MCF 10A (cell line): ENCODE results near the gene CERS6. TPM values are rescaled to one million over a fixed set of nuclear protein-coding genes. Genes with fewer than 3 reads are reported as not detected.

Source experiments
- BruUV-seq: library from RNA; stranded (reverse); fragments of 400-500 nt; replicated peaks from 2 replicates; lab custom pipeline; 2021; lab: Mats Ljungman, UMichigan
- CTCF ChIA-PET: fragments of 300-600 bp; sonication (Branson Sonifier 250); formaldehyde crosslinking; extraction: SDS; loops from one replicate; lab custom pipeline; 2021; ENCODE audit warnings: antibody characterized with exemption, inconsistent platforms; lab: Yijun Ruan, JAX
- POLR2A ChIA-PET: fragments of 300-600, 350-650 bp; sonication (Branson Sonifier 250); formaldehyde crosslinking; extraction: SDS; loops from one replicate; lab custom pipeline; 2020; ENCODE audit warnings: antibody characterized with exemption, inconsistent platforms; lab: Yijun Ruan, JAX
- DNase-seq: peaks from one replicate; pipeline ENCODE4 v3.0.0-alpha.2; 2018; ENCODE audit not compliant: unreplicated experiment
- H3K27ac Mint-ChIP-seq: one replicate; pipeline ENCODE4 v1.8.0; 2022; ENCODE audit warnings: mild to moderate bottlenecking, low read depth, mixed read lengths; ENCODE audit not compliant: unreplicated experiment
- H3K27me3 Mint-ChIP-seq: one replicate; pipeline ENCODE4 v1.8.0; 2022; ENCODE audit warnings: mixed read lengths; ENCODE audit not compliant: insufficient read depth, unreplicated experiment
- H3K36me3 Mint-ChIP-seq: one replicate; pipeline ENCODE4 v1.8.0; 2022; ENCODE audit warnings: mild to moderate bottlenecking, moderate library complexity, mixed read lengths; ENCODE audit not compliant: insufficient read depth, unreplicated experiment
- H3K4me1 Mint-ChIP-seq: one replicate; pipeline ENCODE4 v1.8.0; 2022; ENCODE audit warnings: mixed read lengths; ENCODE audit not compliant: insufficient read depth, unreplicated experiment
- H3K4me3 Mint-ChIP-seq: one replicate; pipeline ENCODE4 v1.8.0; 2022; ENCODE audit warnings: mild to moderate bottlenecking, moderate library complexity, mixed read lengths; ENCODE audit not compliant: unreplicated experiment
- H3K9me3 Mint-ChIP-seq: one replicate; pipeline ENCODE4 v1.8.0; 2022; ENCODE audit warnings: mixed read lengths; ENCODE audit not compliant: unreplicated experiment
- intact Hi-C: fragments of 100-400 bp; cut with micrococcal nuclease; formaldehyde crosslinking; loops from 2 replicates; pipeline ENCODE4 v1.14.1; 2022
- total RNA-seq: library from RNA; stranded (reverse); gene quantifications from 2 replicates; pipeline ENCODE4 v1.2.3, GENCODE V29; 2022
- TF ChIP-seq, protein P1 (sequence below): fragments of 200-600 bp; IDR thresholded peaks from one replicate; pipeline ENCODE4 v1.8.0; 2022; ENCODE audit warnings: antibody characterized with exemption, mild to moderate bottlenecking; ENCODE audit not compliant: unreplicated experiment

CERS6 gene
- total RNA-seq, 1 experiment from 2014 or later: 27.4 TPM

DNA sequence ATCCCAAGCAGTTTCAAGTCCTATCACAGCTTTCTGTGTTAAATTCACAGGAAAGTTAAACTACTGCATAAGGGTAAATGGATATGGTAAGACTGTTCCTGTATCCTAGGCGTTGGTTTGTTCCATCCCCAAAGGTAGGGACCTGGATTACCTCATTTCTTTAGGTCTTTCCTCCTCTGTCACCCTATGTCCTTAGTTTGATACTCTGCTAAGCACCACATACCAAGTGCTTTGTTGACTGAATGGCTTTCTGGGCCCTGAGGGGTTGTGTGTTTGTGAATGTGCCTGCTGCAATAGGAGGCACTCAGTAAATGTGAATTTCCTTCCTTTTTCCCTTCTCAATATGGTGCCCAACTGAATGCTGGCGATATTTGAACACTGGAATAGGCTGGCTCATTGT lies 354.2 kb downstream of the CERS6 start:
- BruUV-seq: no TSS peak
- CTCF ChIA-PET: interaction anchor here (0.6 kb wide), 1 partner anchor 1655 kb away, joined by 3 read pairs; no protein-coding TSS in a partner anchor

DNA sequence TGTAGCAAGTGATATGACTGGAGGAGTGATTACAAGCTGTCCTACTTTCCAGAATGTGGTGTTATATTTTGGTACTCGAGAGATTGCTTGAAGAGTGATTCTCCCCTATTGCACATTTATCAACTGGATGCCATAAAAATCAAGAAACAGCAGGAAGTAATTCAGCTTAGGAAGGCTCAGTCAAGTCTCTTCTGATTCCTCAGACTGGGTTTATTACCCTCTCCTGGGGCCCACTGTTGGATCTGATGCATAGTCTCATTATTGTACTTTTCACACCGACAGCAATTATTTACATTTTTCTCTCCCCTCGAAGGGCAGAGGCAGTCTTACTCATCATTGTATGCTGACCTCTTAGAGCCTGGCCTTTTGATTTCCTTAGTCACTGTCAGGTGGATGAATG lies 355.6 kb downstream of the CERS6 start:
- Mint-ChIP-seq H3K4me3 (no peak overlapping the region), H3K27ac (no peak overlapping the region), H3K9me3 (no peaks in the 10 kb centered on the region), H3K4me1 (peaks cover 7% of the 10 kb centered on the region), H3K27me3 (no peaks in the 10 kb centered on the region), H3K36me3 (no peaks in the 10 kb centered on the region)
- no peak for DNase-seq
- CTCF ChIA-PET: no interaction called here
- intact Hi-C loops: no loop called here
- POLR2A ChIA-PET: interaction anchor here (0.6 kb wide), 1 partner anchor 12 kb away, joined by 3 read pairs; no protein-coding TSS in a partner anchor
- TF ChIP-seq, protein P1, sequence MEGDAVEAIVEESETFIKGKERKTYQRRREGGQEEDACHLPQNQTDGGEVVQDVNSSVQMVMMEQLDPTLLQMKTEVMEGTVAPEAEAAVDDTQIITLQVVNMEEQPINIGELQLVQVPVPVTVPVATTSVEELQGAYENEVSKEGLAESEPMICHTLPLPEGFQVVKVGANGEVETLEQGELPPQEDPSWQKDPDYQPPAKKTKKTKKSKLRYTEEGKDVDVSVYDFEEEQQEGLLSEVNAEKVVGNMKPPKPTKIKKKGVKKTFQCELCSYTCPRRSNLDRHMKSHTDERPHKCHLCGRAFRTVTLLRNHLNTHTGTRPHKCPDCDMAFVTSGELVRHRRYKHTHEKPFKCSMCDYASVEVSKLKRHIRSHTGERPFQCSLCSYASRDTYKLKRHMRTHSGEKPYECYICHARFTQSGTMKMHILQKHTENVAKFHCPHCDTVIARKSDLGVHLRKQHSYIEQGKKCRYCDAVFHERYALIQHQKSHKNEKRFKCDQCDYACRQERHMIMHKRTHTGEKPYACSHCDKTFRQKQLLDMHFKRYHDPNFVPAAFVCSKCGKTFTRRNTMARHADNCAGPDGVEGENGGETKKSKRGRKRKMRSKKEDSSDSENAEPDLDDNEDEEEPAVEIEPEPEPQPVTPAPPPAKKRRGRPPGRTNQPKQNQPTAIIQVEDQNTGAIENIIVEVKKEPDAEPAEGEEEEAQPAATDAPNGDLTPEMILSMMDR: no peak
- no TSS peak for BruUV-seq

More for the DNA sequence above, 354.2 kb downstream of the CERS6 start:
- TF ChIP-seq, protein P1: no peak
- H3K36me3 Mint-ChIP-seq: no peaks in the 10 kb centered on the region
- no peaks in the 10 kb centered on the region for H3K9me3 Mint-ChIP-seq
- no peak overlapping the region for H3K4me3 Mint-ChIP-seq
- POLR2A ChIA-PET: no interaction called here
- no peaks in the 10 kb centered on the region for H3K4me1 Mint-ChIP-seq
- intact Hi-C loops: no loop called here
- H3K27me3 Mint-ChIP-seq: no peaks in the 10 kb centered on the region
- DNase-seq: no peak
- no peak overlapping the region for H3K27ac Mint-ChIP-seq

DNA sequence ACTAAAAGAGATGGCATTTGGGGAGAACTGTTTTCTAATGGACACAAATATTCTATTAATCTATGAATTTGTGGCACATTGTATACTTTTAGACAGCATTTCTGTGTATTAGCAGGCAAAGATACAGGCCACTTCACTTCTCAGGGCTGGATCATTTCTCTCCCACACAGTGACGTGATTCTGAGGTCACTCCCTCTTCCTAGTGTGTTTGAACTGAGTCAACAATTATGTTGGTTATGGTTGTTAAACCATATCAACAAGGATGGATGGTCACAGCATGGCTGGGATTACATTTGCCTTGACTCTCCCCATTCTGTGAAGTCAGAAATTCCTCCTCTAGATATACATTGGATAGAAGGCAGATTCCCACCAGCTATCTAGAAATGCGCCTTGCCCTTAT lies 358.0 kb downstream of the CERS6 start:
- intact Hi-C loops: no loop called here

DNA sequence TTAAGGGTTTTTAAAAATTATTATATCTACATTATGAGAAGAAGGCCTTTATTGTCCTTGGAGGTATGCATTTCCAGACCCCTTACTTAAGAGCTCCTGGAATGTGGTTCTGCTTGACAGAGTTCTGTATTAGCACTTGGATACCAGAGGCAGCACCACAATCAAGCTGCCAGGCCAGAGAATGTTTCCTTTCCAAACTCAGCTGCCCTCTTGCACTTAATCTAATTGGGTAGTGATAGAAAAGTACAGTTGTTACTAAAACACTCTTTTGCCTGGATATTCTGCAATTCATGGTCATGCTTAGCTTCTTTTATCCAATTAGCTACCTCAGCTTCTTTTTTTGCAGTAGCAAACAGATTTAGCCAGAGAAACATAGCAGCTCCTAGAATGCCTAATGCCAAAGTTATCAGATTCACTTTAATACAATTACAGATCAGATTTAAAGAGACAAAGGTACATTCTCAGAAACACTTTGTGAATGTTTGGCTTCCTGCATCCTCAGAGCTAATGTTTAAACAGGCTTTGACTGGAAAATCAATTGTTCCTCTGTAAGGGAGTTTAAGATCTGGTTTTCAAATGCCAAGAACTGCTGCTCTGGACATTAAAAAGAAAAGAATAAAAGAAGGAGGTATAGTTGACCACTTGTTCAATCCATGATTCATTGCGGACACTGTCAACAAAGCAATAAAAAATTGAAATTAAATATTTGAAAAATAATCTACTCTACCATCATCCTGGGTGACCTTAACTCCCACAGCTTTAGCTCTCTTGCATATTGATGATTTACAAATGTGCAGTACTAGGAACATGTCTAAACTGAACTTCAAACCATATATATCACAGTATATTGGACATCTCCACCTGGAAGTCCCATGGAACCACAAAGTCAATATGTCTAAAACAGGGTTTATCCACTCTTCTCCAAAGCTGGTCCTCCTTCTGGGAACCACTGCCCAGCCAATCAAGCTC lies 359.2 kb downstream of the CERS6 start:
- POLR2A ChIA-PET: no interaction called here
- Mint-ChIP-seq H3K9me3 (no peaks in the 10 kb centered on the region), H3K4me1 (peaks cover 9% of the 10 kb centered on the region), H3K27me3 (no peaks in the 10 kb centered on the region), H3K27ac (no peak overlapping the region), H3K4me3 (no peak overlapping the region), H3K36me3 (no peaks in the 10 kb centered on the region)
- no peak for DNase-seq
- TF ChIP-seq, protein P1: no peak
- BruUV-seq: no TSS peak
- intact Hi-C loops: no loop called here
- CTCF ChIA-PET: interaction anchor here (0.6 to 1.3 kb wide), 2 partner anchors 241 to 478 kb away, joined by 3 to 4 read pairs; no protein-coding TSS in a partner anchor

More for the DNA sequence above, 358.0 kb downstream of the CERS6 start:
- no peak overlapping the region for H3K27ac Mint-ChIP-seq
- no peaks in the 10 kb centered on the region for H3K36me3 Mint-ChIP-seq
- TF ChIP-seq, protein P1: no peak
- DNase-seq: no peak
- H3K4me1 Mint-ChIP-seq: peaks cover 9% of the 10 kb centered on the region
- no peaks in the 10 kb centered on the region for H3K27me3 Mint-ChIP-seq
- ChIA-PET CTCF (no interaction called here), POLR2A (no interaction called here)
- H3K4me3 Mint-ChIP-seq: no peak overlapping the region
- H3K9me3 Mint-ChIP-seq: no peaks in the 10 kb centered on the region
- BruUV-seq: no TSS peak
